Hippocampal formation (tissue), 2 donors: Measurements from ENCODE around the gene GFER.

Experiments used
- DNase-seq, 2 donors: peaks; one replicate each; lab custom pipeline; 2025; lab: John Stamatoyannopoulos, UW

GFER gene

GRCh38 chr16:1974157-1975070 is 9.6 kb upstream of the GFER start:
- DNase-seq, result no peak

GRCh38 chr16:1975432-1976215 is 8.4 kb upstream of the GFER start:
- DNase-seq, result no peak

- DNase-seq, result no peak
Measured at GRCh38 chr16:1976216-1976520, 7.8 kb upstream of the GFER start.

GRCh38 chr16:1976951-1977874 is 6.8 kb upstream of the GFER start:
- no peak for DNase-seq

- no peak for DNase-seq
Measured at GRCh38 chr16:1977875-1978268, 6.1 kb upstream of the GFER start.

GRCh38 chr16:1978476-1979120 is 5.4 kb upstream of the GFER start:
- DNase-seq, result no peak

- no peak for DNase-seq
Measured at GRCh38 chr16:1979271-1980029, 4.5 kb upstream of the GFER start.

- DNase-seq, result no peak
Measured at GRCh38 chr16:1980030-1980769, 3.8 kb upstream of the GFER start.

- no peak for DNase-seq
Measured at GRCh38 chr16:1980770-1981087, 3.3 kb upstream of the GFER start.

- DNase-seq, result no peak
Measured at GRCh38 chr16:1981398-1981836, 2.6 kb upstream of the GFER start, which contains the start of gene NOXO1. Gene NOXO1, minus strand, starts transcription at chr16:1981469. Its CDS starts 290 bp downstream, at chr16:1981179.

- DNase-seq, result no peak
Measured at GRCh38 chr16:1982013-1982433, 2.0 kb upstream of the GFER start.

- DNase-seq, result no peak
Measured at GRCh38 chr16:1982991-1983543, 926 bp upstream of the GFER start.

- no peak for DNase-seq
Measured at GRCh38 chr16:1984347-1985225, 593 bp downstream of the GFER start.

GRCh38 chr16:1985466-1986150 is 1.6 kb downstream of the GFER start:
- no peak for DNase-seq

- no peak for DNase-seq
Measured at GRCh38 chr16:1987198-1987597, 3.2 kb downstream of the GFER start.

- DNase-seq, result no peak
Measured at GRCh38 chr16:1989209-1990100, 5.5 kb downstream of the GFER start, which contains the start of gene SYNGR3. Gene SYNGR3, plus strand, starts transcription at chr16:1989970. Its CDS starts 133 bp downstream, at chr16:1990103.

GRCh38 chr16:1990101-1990350 is 6.0 kb downstream of the GFER start:
- no peak for DNase-seq
